SK-N-DZ (cell line): ENCODE results near the gene SYNE3. TPM values are rescaled to one million over a fixed set of nuclear protein-coding genes. Genes with fewer than 3 reads are reported as not detected.
A peak's percentile ranks its signal among the peaks of the same experiment; 100 is the strongest.

ENCODE experiments used
- DNase-seq: peaks from one replicate; pipeline ENCODE4 v3.0.0-alpha.2; 2015; ENCODE audit warnings: low spot score
- polyA plus RNA-seq, 2 experiments: library from polyadenylated mRNA; depleted of rRNA; stranded (reverse); fragments of >200 nt; gene quantifications; 2 replicates each; pipeline ENCODE4 v1.2.3, GENCODE V29; 2014

The SYNE3 gene, protein sequence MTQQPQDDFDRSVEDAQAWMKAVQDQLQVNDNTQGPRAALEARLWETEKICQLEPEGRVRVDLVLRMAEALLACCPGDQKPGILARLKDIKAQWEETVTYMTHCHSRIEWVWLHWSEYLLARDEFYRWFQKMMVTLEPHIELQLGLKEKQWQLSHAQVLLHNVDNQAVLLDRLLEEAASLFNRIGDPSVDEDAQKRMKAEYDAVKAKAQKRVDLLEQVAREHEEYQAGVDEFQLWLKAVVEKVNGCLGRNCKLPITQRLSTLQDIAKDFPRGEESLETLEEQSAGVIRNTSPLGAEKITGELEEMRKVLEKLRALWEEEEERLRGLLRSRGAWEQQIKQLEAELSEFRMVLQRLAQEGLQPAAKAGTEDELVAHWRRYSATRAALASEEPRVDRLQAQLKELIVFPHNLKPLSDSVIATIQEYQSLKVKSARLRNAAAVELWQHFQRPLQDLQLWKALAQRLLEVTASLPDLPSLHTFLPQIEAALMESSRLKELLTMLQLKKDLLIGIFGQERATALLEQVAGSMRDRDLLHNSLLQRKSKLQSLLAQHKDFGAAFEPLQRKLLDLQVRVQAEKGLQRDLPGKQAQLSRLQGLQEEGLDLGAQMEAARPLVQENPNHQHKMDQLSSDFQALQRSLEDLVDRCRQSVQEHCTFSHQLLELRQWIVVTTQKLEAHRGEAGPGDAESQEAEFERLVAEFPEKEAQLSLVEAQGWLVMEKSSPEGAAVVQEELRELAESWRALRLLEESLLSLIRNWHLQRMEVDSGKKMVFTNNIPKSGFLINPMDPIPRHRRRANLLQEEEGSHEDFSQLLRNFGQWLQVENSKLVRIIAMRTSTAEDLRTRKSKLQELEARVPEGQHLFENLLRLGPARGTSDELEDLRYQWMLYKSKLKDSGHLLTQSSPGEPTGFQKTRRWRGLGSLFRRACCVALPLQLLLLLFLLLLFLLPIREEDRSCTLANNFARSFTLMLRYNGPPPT
- 0.63 and 0.71 TPM in 2 replicates for polyA plus RNA-seq (2014; cell fraction: cytosol; rRNA removed)
- 0.58 and 0.70 TPM in 2 replicates for polyA plus RNA-seq (2014; cell fraction: nucleus; rRNA removed)

DNA sequence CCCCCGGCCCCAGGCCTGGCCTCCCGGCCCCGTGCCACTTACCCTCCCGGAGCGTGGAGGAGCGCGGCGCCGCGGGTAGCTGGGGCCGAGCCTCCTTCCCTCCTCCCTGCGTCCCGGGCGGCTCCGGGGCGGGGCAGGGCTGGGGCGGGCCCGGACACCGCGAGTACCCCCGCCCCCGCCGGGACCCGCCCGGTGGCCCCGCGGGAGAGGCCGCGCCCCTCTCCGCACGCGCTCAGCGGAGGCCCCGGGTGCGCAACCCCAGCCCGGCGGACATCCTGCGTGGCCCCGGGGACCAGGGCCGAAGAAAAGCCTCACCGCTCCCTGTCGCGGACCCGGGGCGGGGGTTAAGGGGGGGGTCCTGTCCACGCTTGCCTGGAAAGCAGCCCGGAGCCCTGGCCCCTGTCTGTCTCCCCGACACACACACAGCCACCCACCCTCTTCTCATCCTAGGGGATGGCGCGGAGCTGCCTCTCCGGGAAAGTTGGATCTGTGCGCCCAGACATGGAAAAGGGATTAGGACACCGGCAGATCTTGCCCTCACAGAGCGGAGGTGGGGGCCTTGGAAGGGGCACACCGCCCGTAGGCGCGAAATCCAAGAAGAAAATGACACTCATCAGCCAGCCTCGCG, at the start of gene SYNE3:
Gene SYNE3, minus strand, starts transcription at position 97 of the 628 bp plus-strand sequence. CDS start 40,829 bp downstream, outside the sequence.
- DNase-seq = no peak

DNA sequence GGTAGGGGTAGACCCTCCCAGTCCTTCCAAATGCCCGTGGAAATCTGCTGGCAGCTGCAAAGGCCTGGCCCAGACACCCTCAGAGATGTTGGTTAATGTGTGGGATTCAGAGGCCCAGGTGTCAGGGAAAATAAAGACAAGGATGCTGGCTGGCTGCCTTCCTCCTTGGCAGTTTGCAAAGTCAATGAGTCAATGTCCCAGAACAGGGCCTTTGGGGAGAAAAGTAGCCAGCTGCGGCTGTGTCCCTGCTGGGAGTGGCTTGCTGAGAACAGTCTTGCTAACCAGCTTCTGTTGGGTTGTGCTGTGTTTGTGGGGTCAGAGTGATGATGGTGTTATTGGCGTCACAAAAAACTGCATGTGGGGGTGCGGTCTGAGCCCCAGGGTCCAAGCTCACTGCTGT, 47.6 kb upstream of the SYNE3 start:
- DNase-seq = no peak

DNA sequence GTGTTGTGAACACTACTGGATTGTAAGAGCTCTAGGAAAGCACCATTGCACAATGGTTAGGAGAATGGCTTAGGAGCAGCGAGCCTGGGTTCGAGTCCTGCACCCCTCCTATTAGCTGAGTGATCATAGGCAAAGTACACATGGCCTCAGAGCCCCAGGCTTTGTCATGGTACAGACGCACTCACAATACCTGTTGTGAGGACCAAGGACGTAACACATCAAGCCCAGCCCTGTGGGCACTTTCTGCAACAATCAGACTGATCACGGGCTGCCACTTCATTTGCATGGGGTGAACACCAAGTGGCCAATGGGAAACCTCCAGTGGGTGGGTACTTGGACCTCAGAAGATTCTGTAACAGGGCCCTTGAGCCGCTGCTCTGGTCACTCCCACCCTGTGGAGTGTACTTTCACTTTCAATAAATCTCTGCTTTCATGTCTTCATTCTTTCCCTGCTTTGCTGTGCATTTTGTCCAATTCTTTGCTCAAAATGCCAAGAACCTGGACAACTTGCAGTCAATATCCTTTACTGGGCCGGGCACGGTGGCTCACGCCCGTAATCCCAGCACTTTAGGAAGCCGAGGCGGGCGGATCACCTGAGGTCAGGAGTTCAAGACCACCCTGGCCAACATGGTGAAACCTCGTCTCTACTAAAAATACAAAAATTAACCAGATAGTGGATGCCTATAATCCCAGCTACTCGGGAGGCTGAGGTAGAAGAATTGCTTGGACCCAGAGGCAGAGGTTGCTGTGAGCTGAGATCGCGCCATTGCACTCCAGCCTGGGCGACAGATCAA, 46.6 kb upstream of the SYNE3 start:
- DNase-seq = no peak

DNA sequence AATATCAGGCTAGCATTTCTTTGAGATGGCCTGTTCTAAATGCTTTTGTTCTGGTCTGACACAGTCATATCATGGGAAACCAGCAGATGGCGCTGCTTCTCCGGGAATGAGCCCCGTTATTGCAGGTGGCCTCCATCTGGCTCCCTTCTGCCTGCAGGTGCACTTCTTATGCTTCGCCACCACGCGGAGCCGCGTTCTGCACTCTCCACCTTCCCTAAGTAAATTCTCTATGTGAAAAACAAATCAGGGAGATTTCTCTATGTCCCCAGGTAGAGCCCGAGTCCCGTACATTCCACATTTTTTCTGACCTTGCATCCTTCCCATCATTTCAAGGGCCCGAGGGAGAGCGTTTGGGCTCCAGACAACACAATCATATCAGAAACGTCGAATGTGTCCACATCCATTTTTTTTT, 44.6 kb upstream of the SYNE3 start:
- DNase-seq = peak; percentile 78

DNA sequence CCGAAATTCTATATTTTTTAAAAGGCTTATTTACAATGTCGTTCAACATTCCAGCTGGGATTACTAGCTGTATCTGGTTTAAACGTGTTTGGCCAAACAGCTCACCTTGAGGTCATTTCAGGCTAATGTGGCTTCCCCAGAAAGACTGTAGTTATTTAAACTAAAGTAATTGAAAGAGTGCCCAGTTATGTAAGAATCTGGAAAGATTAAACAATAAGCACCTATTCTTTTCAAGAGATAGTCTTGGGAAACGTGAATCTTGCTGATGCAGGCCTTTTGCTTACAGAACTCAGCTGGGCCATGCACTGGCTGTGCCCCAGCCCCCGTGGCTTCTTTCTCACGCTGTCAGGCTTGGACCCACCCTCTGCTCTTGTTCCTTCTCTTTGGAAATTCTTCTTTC, 42.8 kb upstream of the SYNE3 start:
- no peak for DNase-seq

DNA sequence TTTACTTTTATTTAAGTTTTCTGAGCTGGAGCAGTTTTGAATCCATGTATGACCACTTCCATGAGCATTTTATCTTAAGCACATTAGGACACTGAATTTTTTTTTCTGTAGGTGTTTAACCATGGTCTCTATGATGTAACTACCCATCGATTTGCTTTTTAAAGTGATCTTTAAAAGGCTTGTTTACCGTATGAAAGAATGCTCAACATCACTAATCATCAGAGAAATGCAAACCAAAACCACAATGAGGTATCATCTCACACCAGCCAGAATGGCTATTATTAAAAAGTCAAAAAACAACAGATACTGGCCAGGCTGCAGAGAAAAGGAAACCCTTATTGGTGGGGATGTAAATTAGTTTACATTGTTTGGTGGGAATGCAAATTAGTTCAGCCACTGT, 41.4 kb upstream of the SYNE3 start:
- no peak for DNase-seq

DNA sequence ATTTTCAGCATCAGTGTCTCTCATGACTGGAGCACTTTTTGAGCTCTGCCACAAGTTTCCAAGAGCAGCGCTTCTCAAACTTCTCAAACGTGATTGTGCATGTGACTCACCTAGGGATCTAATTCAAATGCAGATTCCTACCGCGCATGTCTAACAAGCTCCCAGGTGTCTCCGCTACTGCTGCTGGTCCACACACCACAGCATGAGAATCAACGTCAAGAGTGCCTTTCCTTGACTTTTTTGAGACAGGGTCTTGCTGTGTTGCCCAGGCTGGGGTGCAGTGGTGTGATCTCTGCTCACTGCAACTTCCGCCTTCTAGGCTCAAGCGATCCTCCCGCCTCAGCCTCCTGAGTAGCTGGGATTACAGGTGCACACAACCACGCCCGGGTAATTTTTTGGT, 40.8 kb upstream of the SYNE3 start:
- no peak for DNase-seq

DNA sequence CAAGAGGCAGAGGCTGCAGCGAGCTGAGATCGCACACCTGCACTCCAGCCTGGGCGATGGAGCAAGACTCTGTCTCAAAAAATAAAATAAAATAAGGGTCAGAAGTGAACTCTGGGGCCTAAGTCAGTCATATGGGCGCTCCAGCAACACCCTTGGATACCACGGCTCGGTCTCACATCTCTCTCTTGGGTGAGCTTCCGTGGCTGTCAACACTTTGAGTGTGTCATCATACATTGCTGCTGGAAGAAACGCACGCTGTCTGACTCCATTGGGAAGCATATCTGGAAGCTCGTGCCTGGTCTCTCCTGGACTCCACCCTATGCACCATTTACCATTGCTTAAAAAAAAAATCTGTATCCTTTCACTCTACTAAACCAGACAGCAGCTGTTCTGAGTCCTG, 38.6 kb upstream of the SYNE3 start:
- DNase-seq = no peak

DNA sequence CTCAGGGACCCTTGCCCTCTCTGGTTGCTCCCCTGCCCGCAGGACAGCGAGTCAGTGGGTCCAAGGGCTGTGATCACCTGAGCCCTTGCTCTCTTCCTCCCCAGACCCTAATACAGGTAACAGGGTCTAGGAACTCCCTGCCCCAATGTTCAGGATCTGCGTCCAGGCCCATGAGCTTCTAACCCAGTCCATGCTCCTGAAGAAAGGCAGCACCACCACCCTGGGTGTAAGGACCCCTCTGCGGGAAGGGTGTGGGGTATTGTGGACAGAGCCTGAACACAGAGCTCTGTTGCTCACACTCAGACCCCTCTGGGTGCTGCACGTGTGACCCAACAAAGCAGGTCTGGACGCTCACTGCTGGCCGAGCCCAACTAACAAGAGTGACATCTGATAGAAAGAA, 36.7 kb upstream of the SYNE3 start:
- DNase-seq = no peak

DNA sequence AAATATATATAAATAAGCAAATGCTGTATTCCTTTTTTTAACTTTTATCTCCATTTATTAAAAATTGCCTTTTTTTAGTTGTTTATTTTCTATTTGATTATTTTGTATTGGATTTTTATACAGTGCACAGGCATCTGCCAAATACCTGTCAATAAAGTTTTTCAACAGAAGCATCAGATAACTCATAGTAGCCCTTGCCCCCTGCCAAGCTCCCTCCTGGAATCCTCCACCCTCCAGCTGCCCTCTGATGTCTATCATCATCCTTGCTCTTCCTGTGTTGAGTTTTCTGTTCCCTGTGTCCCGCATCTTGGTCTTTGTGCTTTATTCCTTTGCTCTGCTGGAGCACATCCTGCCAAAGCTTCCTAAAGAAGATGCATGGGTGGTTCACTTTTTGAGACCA, 35.0 kb upstream of the SYNE3 start:
- no peak for DNase-seq

DNA sequence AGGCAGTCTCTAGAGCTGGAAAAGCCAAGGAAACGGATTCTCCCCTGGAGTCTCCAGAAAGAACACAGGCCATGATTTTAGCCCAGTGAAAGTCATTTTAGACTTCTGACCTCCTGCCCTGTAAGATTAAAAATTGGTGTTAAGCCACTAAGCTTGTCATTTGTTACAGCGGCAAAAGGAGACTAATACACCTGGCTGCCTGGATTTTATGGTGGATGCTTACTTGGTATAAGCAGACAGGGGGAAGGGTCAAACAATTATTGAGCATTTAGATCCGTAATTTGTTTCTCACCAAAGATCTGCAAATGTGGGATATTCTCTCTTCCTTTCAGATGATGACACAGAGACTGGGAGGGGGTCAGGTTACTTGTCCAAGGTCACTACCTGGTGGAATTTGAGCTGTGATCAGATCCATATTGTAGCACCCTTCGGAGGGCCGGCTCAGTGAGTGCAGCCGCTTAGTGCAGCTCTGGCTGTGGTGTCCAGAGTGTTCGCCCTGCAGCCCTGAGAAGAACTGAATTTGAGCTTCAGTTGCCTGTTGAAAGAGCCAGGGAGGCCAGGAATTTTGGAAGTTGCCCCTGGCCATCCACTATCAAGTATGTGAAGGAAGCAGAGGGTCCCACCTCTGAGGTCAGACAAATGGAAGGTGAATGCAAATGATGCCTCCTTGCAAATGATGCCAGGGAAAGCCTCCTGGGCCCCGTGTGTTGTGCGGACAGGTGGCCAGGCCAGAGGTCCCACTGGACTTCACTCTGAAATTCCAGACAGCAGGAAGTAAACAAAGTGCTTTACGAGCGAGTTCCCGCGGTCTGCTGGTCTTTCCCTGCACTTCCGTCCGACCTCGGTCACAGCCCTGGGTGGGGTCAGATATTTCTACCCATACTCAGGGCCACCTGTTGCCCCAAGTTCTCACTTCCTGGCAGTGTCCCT, 33.5 kb upstream of the SYNE3 start:
- DNase-seq = no peak

DNA sequence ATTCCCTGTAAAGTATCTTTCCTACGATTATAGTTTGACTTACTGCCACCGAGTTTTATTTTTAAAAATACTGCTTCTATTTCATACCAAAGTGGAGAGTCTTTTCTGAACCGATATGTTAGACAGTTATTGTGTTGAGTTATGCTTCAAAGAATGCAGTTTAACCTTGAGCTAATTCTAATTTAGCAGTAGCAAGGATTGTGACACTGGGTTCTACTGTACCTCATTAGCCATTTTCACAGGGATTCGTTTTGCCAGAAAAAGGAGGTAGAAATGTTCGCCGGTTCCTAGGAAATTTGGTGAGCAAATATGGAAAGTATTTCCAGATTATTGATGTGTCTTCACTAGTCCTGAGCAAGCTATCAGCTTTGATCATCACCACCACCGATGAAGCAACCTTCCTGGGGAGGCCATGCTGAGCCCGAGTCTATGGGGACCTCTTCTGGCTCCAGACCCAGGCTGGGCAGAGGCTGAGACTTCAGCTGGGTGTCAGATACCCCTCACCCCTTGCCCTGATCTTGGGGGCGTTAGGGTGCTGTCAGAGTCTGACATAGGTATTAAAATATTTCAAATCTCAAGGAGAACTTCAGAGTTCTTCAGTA, 32.0 kb upstream of the SYNE3 start:
- DNase-seq = no peak

DNA sequence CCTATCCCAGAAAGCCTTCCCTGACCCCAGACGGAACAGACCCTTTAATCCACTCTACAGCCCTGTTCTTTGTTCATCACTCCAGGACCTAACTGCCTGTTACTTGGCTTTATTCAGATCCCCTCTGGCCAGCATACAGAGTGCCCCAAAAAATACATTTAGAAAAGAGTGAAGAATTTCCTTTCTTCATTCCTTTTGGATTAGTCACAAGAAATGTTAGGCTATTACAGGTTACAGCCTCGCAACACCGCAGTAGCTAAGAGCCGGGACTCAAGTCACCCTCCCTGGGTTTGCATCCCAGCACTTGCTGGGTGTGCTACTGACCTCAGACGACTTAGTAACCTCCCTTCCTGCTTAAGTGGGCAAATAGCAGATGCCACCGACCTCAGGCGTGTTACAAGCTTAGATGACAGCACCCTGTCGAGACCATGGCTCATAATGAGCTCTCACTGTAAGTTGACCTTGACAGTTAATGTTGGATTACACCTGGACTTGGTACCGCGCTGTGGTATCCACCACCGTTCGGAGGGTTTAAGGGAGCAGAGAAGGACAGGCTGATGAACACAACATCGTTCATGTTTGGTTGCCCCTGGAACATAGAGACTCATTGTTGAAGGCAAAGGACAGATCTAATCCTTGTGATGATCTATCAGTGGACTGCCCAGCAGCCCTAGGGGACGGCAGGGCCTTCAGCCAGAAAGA, 31.3 kb upstream of the SYNE3 start:
- DNase-seq = no peak

DNA sequence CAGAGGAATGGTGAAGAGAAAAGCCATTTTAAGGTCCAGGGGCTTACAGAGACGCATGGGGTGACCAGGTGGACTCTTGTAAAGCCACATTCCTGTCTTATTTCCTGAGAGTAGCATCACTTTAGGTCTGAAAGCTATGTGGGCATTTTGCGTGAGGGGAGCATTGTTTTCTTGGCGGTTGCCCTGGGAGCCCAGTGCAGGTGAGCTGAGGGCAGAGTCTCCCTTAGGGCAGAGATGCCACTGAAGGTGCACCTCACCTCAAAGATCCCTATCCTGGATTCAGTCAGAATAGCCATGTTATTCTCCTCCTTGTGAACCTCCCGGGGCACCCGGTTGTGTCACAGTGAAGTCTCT, 30.8 kb upstream of the SYNE3 start:
- no peak for DNase-seq

DNA sequence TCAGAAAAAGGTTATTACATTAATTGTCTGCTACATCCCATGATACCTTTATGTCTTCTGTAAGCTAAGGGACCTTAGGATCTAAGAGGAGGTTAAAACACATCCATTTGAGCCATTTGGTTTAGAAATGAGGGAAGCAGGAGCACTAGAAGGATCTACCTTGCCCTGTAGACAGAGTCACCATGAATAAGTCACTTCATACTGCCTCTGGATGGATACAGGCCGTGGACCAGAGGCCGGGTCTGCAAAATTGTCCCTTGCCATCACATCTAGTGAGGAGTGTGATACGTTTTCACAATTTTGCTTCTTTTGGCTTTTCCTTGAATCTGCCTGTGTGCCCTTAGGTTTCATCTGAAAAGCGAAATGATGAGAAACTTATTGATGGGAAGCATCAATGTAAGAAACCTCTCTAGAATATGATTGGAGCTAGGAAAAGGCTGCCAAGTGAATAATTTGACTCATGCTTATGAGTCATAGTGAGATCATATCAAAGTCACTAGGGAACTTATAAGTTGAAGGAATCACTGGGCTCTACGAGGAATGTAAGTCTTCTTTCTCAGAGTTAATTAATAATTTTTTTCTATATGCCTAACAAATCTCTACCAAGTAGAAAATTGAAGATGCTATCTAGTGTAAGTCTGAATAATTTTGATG, 29.2 kb upstream of the SYNE3 start:
- DNase-seq = no peak

DNA sequence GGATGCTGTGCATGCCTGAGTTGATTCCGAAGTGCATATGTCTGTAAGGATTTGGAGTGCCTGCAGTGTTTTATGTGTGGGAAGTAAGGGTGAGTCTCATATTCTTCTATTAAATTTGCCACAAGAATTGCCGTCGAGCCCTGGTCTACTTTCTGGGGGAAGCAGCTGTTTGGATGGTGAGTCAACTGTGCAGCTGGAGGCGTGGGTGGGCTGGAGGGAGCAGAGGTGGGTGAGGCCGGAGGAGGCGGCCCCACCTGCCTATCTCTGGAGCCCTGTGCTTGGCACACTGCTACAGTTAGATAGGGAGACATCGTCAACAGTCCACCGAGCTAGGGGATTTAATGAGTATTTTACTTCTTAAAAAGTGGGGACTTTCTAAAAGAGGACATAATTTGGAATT, 28.1 kb upstream of the SYNE3 start:
- DNase-seq = no peak

DNA sequence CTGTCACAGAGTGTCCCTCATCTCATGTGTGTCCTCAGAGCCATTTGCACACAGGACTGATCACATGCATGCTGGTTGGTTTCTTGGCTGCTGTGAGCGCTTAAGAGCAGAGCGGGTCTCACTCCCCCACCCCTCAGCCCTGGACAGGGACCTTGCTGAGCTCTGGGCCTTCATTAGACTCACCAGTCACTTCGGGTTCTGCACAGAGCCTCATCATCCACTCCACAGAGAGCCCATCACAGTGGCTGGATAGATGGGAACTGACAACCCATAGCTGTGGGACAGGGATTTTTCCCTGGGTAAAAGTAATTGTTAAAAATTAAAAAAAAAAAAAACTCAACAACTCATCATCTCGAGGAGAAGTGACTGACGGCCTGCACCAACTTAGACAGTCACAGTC, 26.6 kb upstream of the SYNE3 start:
- DNase-seq = no peak
